Testis (tissue), 3 donors: ENCODE measurements around the gene TMEM207. TPM values are rescaled to one million over a fixed set of nuclear protein-coding genes. Genes with fewer than 3 reads are reported as not detected.

ENCODE experiments used
- DNase-seq: peaks from one replicate; pipeline ENCODE4 v3.0.0-alpha.2; 2019
- H3K27ac ChIP-seq, 2 donors: fragments of 200-600 bp; sonication (generic); one replicate each; pipeline ENCODE4 v1.5.1; 2019
- H3K27me3 ChIP-seq: fragments of 200-600 bp; sonication (generic); one replicate; pipeline ENCODE4 v1.5.1; 2019
- H3K36me3 ChIP-seq: fragments of 200-600 bp; sonication (generic); one replicate; pipeline ENCODE4 v1.5.1; 2017; ENCODE audit warnings: low read depth; ENCODE audit errors: missing control alignments
- H3K4me1 ChIP-seq: fragments of 200-600 bp; sonication (generic); one replicate; pipeline ENCODE4 v1.5.1; 2019
- H3K4me3 ChIP-seq, 2 donors: fragments of 200-600 bp; sonication (generic); one replicate each; pipeline ENCODE4 v1.5.1; 2017 to 2019
- H3K9me3 ChIP-seq: fragments of 200-600 bp; sonication (generic); one replicate; pipeline ENCODE4 v1.5.1; 2017
- POLR2A ChIP-seq: fragments of 450-650 bp; IDR thresholded peaks from one replicate; pipeline ENCODE4 v1.6.1; 2017; ENCODE audit warnings: antibody characterized with exemption, mild to moderate bottlenecking, moderate library complexity
- WGBS, 2 donors: methylation state at CpG; one replicate each; pipeline ENCODE4 v1.1.5; 2018; 5-methylcytosine and 5-hydroxymethylcytosine counted together
- intact Hi-C: fragments of 100-400 bp; cut with DNase I; formaldehyde crosslinking; loops from one replicate; pipeline ENCODE4 v1.15.1; 2023; ENCODE audit warnings: low total_unique reads
- polyA plus RNA-seq: library from polyadenylated mRNA; stranded (reverse); fragments of 350-450 nt; fragmentation: Illumina TruSeq; extraction: RNeasy Lipid Tissue Mini Kit (QIAGEN cat#74804); gene quantifications from one replicate; pipeline ENCODE4 v1.2.3, GENCODE V29; 2014; ENCODE audit warnings: low read depth, low replicate concordance; ENCODE audit not compliant: insufficient read depth
- total RNA-seq, 2 donors: library from RNA; depleted of rRNA; stranded (reverse); fragments of >200 nt; gene quantifications; one replicate each; pipeline ENCODE4 v1.2.3, GENCODE V29; 2016
- TF ChIP-seq, protein P1 (sequence below), 3 experiments: fragments of 450-650 bp in 2 of 3; fragments of 200-600 bp in 1 of 3; sonication (generic) in 1 of 3; IDR thresholded peaks; one replicate each; pipeline ENCODE4 v1.5.1; 2016 to 2019; ENCODE audit warnings: antibody characterized with exemption in 3 of 3, mild to moderate bottlenecking in 2 of 3, moderate library complexity in 1 of 3

TMEM207 gene
- total and polyA plus RNA-seq, 3 donors from 2014 or later: 0.19 to 1.6 TPM; not detected in 1

DNA sequence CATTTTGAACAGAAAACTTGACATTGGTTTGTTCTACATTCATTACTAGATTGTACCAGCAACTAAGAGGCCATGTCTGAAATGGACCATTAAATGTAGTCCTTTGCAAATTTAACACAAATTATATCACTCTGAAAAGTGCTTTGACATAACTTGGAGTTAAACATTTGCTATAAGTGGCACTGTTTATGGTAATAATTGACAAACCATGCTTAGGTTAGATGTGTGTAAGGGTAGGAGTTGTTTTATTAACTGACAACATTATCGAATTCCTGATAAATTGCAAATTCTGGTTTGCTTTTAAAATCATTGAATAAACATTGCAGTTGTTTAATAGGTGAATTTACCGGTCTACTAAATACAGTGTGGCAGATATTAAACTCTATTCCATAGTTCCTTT, 6.1 kb upstream of the TMEM207 start:
- Histone ChIP-seq H3K27me3 (no peaks in the 10 kb centered on the region), H3K4me3 (no peak overlapping the region), H3K27ac (no peak overlapping the region), H3K4me1 (no peaks in the 10 kb centered on the region), H3K36me3 (no peaks in the 10 kb centered on the region), H3K9me3 (no peaks in the 10 kb centered on the region)
- intact Hi-C loops: no loop called here
- no peak for DNase-seq
- TF ChIP-seq POLR2A: no peak
- TF ChIP-seq, protein P1, sequence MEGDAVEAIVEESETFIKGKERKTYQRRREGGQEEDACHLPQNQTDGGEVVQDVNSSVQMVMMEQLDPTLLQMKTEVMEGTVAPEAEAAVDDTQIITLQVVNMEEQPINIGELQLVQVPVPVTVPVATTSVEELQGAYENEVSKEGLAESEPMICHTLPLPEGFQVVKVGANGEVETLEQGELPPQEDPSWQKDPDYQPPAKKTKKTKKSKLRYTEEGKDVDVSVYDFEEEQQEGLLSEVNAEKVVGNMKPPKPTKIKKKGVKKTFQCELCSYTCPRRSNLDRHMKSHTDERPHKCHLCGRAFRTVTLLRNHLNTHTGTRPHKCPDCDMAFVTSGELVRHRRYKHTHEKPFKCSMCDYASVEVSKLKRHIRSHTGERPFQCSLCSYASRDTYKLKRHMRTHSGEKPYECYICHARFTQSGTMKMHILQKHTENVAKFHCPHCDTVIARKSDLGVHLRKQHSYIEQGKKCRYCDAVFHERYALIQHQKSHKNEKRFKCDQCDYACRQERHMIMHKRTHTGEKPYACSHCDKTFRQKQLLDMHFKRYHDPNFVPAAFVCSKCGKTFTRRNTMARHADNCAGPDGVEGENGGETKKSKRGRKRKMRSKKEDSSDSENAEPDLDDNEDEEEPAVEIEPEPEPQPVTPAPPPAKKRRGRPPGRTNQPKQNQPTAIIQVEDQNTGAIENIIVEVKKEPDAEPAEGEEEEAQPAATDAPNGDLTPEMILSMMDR (IDR thresholded peaks at IDR 0.05): no peak
- WGBS, 2 donors: 87 to 94% methylated on average over 2 of the region's 2 CpGs

DNA sequence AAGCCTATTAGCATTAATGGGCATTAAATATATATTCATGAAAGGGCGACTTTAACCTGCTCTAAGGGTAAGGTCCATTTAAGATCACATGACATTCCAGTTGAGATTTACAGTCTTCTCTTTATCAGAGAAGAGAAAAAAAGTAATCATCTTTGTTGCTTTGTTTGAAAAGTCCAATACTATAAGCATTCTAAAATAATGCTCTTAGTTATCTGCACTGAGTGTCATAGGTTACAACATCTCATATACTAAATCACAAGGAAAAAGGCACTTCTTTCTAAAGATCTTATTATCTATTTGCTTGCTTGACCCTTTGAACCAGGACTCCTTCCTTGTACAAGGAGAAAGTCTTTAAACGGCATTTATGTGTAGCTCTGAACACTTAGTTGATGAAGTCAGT, 1.4 kb downstream of the TMEM207 start:
- no peaks in the 10 kb centered on the region for H3K36me3 ChIP-seq
- no peak overlapping the region for H3K27ac ChIP-seq
- H3K9me3 ChIP-seq: no peaks in the 10 kb centered on the region
- 51 to 65% methylated on average over 2 of the region's 2 CpGs for WGBS, 2 donors
- no peaks in the 10 kb centered on the region for H3K4me1 ChIP-seq
- TF ChIP-seq, protein P1 (IDR thresholded peaks at IDR 0.05): no peak
- TF ChIP-seq POLR2A: no peak
- intact Hi-C loops: no loop called here
- no peak for DNase-seq
- H3K27me3 ChIP-seq: no peaks in the 10 kb centered on the region
- H3K4me3 ChIP-seq: no peak overlapping the region

DNA sequence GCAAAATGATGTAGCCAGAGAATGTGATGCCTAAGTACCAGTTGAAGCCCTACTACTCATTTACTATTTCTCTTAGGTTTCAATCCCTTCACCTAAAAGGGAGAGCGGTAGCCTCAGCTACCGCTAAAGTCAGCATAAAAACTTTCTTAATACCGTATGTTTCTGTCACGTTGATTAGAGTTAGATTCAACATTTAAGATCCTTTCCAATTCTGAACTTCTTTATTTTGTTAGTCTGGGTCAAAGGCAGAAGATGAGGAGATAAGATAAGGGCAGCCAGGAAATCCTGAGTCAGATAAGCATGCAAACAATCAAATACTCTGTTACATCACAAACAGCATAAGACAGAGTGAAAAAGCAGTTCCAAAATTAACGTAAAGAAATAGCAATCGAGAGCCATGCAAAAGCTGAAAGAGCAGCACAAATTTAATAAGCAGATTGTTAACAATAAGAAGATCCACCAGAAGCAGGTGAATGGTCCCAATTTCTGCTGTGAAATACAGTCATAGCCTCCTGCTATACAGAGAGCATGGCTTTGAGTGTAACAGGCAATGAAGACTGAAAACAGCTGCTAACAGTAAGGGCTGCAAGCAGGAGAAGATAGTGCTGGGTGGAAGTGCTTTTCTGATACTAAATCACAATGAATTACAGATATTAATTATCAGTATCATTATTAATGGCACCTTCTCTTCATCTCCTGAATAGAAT, 3.0 kb downstream of the TMEM207 start:
- intact Hi-C loops: no loop called here
- no peak overlapping the region for H3K27ac ChIP-seq
- DNase-seq: no peak
- H3K27me3 ChIP-seq: no peaks in the 10 kb centered on the region
- H3K4me1 ChIP-seq: no peaks in the 10 kb centered on the region
- no peak overlapping the region for H3K4me3 ChIP-seq
- no peak for TF ChIP-seq POLR2A
- TF ChIP-seq, protein P1 (IDR thresholded peaks at IDR 0.05): no peak
- no peaks in the 10 kb centered on the region for H3K36me3 ChIP-seq
- 76 to 77% methylated on average over 6 of the region's 6 CpGs for WGBS, 2 donors
- H3K9me3 ChIP-seq: no peaks in the 10 kb centered on the region

DNA sequence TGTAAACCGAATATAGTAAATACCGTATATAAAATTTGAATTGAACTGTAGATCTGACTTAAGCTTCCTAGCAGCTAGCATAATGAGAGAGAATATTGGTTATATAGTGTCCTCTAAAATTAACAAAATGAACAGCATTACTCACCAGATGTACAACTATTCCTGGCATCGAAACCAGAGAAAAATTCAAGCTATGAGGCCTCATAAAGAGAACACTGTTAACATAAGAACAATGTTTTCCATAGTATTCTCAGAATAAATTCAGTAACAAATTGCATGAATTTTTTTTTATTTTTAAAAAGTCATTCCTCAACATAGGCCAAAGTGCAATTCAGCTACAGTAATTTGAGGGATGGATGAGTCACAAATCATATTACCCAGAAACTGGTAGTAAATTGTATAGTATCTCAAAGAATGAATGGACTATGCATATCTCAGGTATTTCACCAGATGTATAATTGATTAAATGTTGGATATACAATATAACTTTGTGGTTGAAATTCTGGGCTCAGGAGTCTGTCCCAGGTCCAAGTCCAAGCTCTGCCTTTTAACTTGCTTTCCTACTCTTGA, 5.0 kb downstream of the TMEM207 start:
- WGBS, 2 donors: 93 to 94% methylated on average over 3 of the region's 3 CpGs
- no peaks in the 10 kb centered on the region for H3K9me3 ChIP-seq
- TF ChIP-seq, protein P1 (IDR thresholded peaks at IDR 0.05): no peak
- TF ChIP-seq POLR2A: no peak
- H3K36me3 ChIP-seq: no peaks in the 10 kb centered on the region
- no peaks in the 10 kb centered on the region for H3K27me3 ChIP-seq
- H3K27ac ChIP-seq: no peak overlapping the region
- intact Hi-C loops: no loop called here
- DNase-seq: no peak
- no peak overlapping the region for H3K4me3 ChIP-seq
- no peaks in the 10 kb centered on the region for H3K4me1 ChIP-seq

DNA sequence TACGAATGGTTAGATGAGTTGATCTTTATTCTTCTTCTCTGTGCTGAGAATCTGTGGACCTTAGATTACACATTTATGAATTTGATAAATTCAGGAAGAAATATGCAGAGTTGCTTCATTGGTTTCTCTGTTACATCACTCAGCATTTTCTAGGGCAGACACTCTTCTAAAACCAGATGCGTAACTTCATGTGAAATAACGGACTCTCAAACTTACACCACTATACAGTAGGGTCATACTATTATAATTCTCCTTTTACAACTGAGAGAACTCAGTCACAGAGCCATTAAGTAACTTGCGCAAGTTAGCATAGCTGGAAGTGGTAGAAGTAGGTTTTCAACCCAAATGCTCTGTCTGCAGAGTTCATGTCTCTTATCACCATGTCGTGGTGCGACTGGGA, 5.7 kb downstream of the TMEM207 start:
- Histone ChIP-seq H3K4me1 (no peaks in the 10 kb centered on the region), H3K27ac (no peak overlapping the region), H3K9me3 (no peaks in the 10 kb centered on the region), H3K4me3 (no peak overlapping the region), H3K36me3 (no peaks in the 10 kb centered on the region), H3K27me3 (no peaks in the 10 kb centered on the region)
- DNase-seq: no peak
- intact Hi-C loops: no loop called here
- 91 to 94% methylated on average over 6 of the region's 6 CpGs for WGBS, 2 donors
- TF ChIP-seq POLR2A: no peak
- TF ChIP-seq, protein P1 (IDR thresholded peaks at IDR 0.05): no peak
